ENCODE data around the gene STK33. TPM values are rescaled to one million over a fixed set of nuclear protein-coding genes. Genes with fewer than 3 reads are reported as not detected.

Gene STK33
- total and polyA plus RNA-seq, 2 donors (not counting 3 experiments of a cell fraction or from before 2014, with no cell fraction given): 0.63 to 3.4 TPM

- FAIRE-seq: no peak
- Histone ChIP-seq H3K36me3 (ENCODE audit: control insufficient read depth in 2 of 2, extremely low read depth in 1 of 2, insufficient read depth in 2 of 2, low read length in 2 of 2) (no peaks in the 10 kb centered on the region), H3K27ac (ENCODE audit: insufficient read depth, low read depth, low read length) (no peak overlapping the region), H2AFZ (ENCODE audit: low read depth, low read length) (no peak overlapping the region), H3K9me3 (replicated peaks; ENCODE audit: control insufficient read depth, insufficient read depth, low read length) (no peaks in the 10 kb centered on the region), H3K9me1 (replicated peaks; ENCODE audit: control insufficient read depth, extremely low read depth, insufficient read depth, low read length) (no peaks in the 10 kb centered on the region), H3K4me3 (replicated peaks in 1 of 3; ENCODE audit: insufficient read depth in 1 of 3, low read depth in 1 of 3, low read length in 3 of 3) (no peak overlapping the region), H3K4me2 (ENCODE audit: insufficient read depth, low read length) (no peak overlapping the region), H3K9ac (replicated peaks; ENCODE audit: extremely low read depth, insufficient read depth, low read length) (no peak overlapping the region), H4K20me1 (replicated peaks; ENCODE audit: control insufficient read depth, extremely low read depth, insufficient read depth, low read length) (no peaks in the 10 kb centered on the region), H3K4me1 (ENCODE audit: control insufficient read depth, extremely low read depth, insufficient read depth, low read length) (no peaks in the 10 kb centered on the region), H3K27me3 (ENCODE audit: control insufficient read depth in 2 of 2, insufficient read depth in 2 of 2, low read length in 2 of 2) (no peaks in the 10 kb centered on the region), H3K79me2 (ENCODE audit: control insufficient read depth, insufficient read depth, low read length) (no peaks in the 10 kb centered on the region)
- DNase-seq (ENCODE audit: low read depth, low spot score): no peak
- no peak for TF ChIP-seq FOS (IDR thresholded peaks at IDR 0.05; ENCODE audit: borderline replicate concordance, insufficient read depth, low read length)
- TF ChIP-seq JUN (IDR thresholded peaks at IDR 0.05; ENCODE audit: borderline replicate concordance, insufficient read depth, insufficient read length, low read depth): no peak
- TF ChIP-seq EZH2 (IDR thresholded peaks at IDR 0.05; ENCODE audit: borderline replicate concordance, low read depth, low read length, severe bottlenecking): no peak
- TF ChIP-seq, protein P1, sequence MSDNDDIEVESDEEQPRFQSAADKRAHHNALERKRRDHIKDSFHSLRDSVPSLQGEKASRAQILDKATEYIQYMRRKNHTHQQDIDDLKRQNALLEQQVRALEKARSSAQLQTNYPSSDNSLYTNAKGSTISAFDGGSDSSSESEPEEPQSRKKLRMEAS (IDR thresholded peaks at IDR 0.05; ENCODE audit: insufficient read depth, insufficient read length): no peak
- TF ChIP-seq CTCF (IDR thresholded peaks at IDR 0.05; ENCODE audit: extremely low read depth in 1 of 2, insufficient read depth in 1 of 2, low read depth in 1 of 2, low read length in 2 of 2): no peak
- no peak for TF ChIP-seq MYC (IDR thresholded peaks at IDR 0.05; ENCODE audit: low read depth, low read length)
- no peak for TF ChIP-seq POLR2A (IDR thresholded peaks at IDR 0.05; ENCODE audit: low read depth, low read length)
- TF ChIP-seq POLR2AphosphoS5 (IDR thresholded peaks at IDR 0.05; ENCODE audit: insufficient read depth, low read depth, low read length): no peak
- no peak for TF ChIP-seq GATA2 (IDR thresholded peaks at IDR 0.05; ENCODE audit: insufficient read depth, insufficient read length, low read depth, low read length)
- intact Hi-C loops (cut with micrococcal nuclease): no loop called here
- dilution Hi-C loops (cut with MboI; ENCODE audit: extremely low pct_ligation_motif_present, low sequenced_read_pairs): no loop called here
- ChIA-PET CTCF (no interaction called here), POLR2A (no interaction called here)
- no TSS peak for BruUV-seq (replicated peaks)
Measured at GRCh38 chr11:8361206-8361605, 232.8 kb downstream of the STK33 start.
